KBM-7 (cell line): ENCODE data around the gene SEMA3F.

Experiments
- DNase-seq: peaks from one replicate; pipeline ENCODE4 v3.0.0-alpha.2; 2015
- in situ Hi-C: fragments of 300-500 bp; cut with MboI; formaldehyde crosslinking; loops from 2 replicates; pipeline ENCODE4 v1.14.3; 2020; ENCODE audit warnings: low sequenced_read_pairs, low pct_unique_long_range_greater_than_20kb, mixed read lengths

The SEMA3F gene

GRCh38 chr3:50185230-50185629, 30.1 kb downstream of the SEMA3F start:
- in situ Hi-C loops: no loop called here
- no peak for DNase-seq

GRCh38 chr3:50186096-50186495, 31.0 kb downstream of the SEMA3F start:
- in situ Hi-C loops: no loop called here
- DNase-seq: no peak

- in situ Hi-C loops: no loop called here
- no peak for DNase-seq
Measured at GRCh38 chr3:50187750-50188149, 32.6 kb downstream of the SEMA3F start.

GRCh38 chr3:50189274-50189673, 34.1 kb downstream of the SEMA3F start:
- in situ Hi-C loops: no loop called here
- DNase-seq: peak; percentile 75

GRCh38 chr3:50189989-50190388, 34.9 kb downstream of the SEMA3F start:
- no peak for DNase-seq
- in situ Hi-C loops: no loop called here

GRCh38 chr3:50190936-50191660, 36.0 kb downstream of the SEMA3F start, which contains the start of gene GNAT1:
GNAT1 (plus strand) TSS chr3:50191610; CDS start chr3:50191726, 116 bp downstream.
- peak; percentile 74 for DNase-seq
- in situ Hi-C loops: no loop called here

- in situ Hi-C loops: no loop called here
- no peak for DNase-seq
Measured at GRCh38 chr3:50192124-50192523, 37.0 kb downstream of the SEMA3F start.

- DNase-seq: peak; percentile 83
- in situ Hi-C loops: no loop called here
Measured at GRCh38 chr3:50192689-50193141, 37.6 kb downstream of the SEMA3F start.

- no peak for DNase-seq
- in situ Hi-C loops: no loop called here
Measured at GRCh38 chr3:50193286-50193685, 38.2 kb downstream of the SEMA3F start.

GRCh38 chr3:50193746-50194127, 38.6 kb downstream of the SEMA3F start:
- no peak for DNase-seq
- in situ Hi-C loops: no loop called here

GRCh38 chr3:50194128-50194902, 39.2 kb downstream of the SEMA3F start:
- in situ Hi-C loops: no loop called here
- DNase-seq: peak; percentile 82

GRCh38 chr3:50194903-50195500, 39.9 kb downstream of the SEMA3F start:
- in situ Hi-C loops: no loop called here
- no peak for DNase-seq

GRCh38 chr3:50195501-50196252, 40.6 kb downstream of the SEMA3F start:
- DNase-seq: no peak
- in situ Hi-C loops: no loop called here

- DNase-seq: no peak
- in situ Hi-C loops: no loop called here
Measured at GRCh38 chr3:50196253-50196801, 41.2 kb downstream of the SEMA3F start.

GRCh38 chr3:50201573-50202315, 46.6 kb downstream of the SEMA3F start:
- no peak for DNase-seq
- in situ Hi-C loops: no loop called here

GRCh38 chr3:50202353-50203112, 47.4 kb downstream of the SEMA3F start:
- no peak for DNase-seq
- in situ Hi-C loops: no loop called here

- in situ Hi-C loops: no loop called here
- DNase-seq: no peak
Measured at GRCh38 chr3:50203113-50203808, 48.1 kb downstream of the SEMA3F start.
